ENCODE measurements around the gene TRIM16. TPM values are rescaled to one million over a fixed set of nuclear protein-coding genes. Genes with fewer than 3 reads are reported as not detected.
"Not testable (repeated sequence)": the region's sequence is repeated elsewhere in the genome, so short reads cannot be mapped to it uniquely, and the experiment has no call there.

Gene TRIM16
- total and polyA plus RNA-seq, 9 of the 15 experiments (the other 6 are each of a cell fraction or from before 2014, with no cell fraction given), result 3.5 to 9.2 (median 8.2) TPM

- POLR2A ChIA-PET; H3K79me2 ChIP-seq (ENCODE audit: control insufficient read depth, insufficient read depth, low read length); CTCF ChIA-PET (ENCODE audit: low intra/inter-chr PET ratio); H3K27ac ChIP-seq (ENCODE audit: extremely low read depth, low read depth, low read length); intact Hi-C loops (cut with micrococcal nuclease); FAIRE-seq; H3K9me3 ChIP-seq (replicated peaks; ENCODE audit: control insufficient read depth, insufficient read depth, low read depth, low read length); H2AFZ ChIP-seq (ENCODE audit: low read depth, low read length); DNase-seq (ENCODE audit: extremely low read depth in 1 of 4, low spot score in 3 of 4); H3K4me3 ChIP-seq; H3K4me1 ChIP-seq (replicated peaks in 1 of 2; ENCODE audit: control insufficient read depth in 2 of 2, insufficient read depth in 2 of 2, low read length in 2 of 2); in situ Hi-C loops (cut with MboI); H3K4me2 ChIP-seq (ENCODE audit: insufficient read depth, low read length); H4K20me1 ChIP-seq (replicated peaks; ENCODE audit: control insufficient read depth, insufficient read depth, low read length); H3K9me1 ChIP-seq (ENCODE audit: control insufficient read depth, insufficient read depth, low read length); H3K27me3 ChIP-seq (ENCODE audit: control insufficient read depth in 2 of 2, insufficient read depth in 2 of 2, low read length in 2 of 2); ATAC-seq; BruUV-seq (replicated peaks); H3K9ac ChIP-seq (ENCODE audit: insufficient read depth in 1 of 2, low read depth in 2 of 2, low read length in 2 of 2): not testable (repeated sequence)
- WGBS (ENCODE audit: insufficient coverage, low coverage, missing lambda C conversion rate), result 87% methylated on average over 6 of the region's 33 CpGs
- H3K36me3 ChIP-seq (ENCODE audit: control insufficient read depth, insufficient read depth, low read length), result peaks cover 13% of the 10 kb centered on the region; the same call in 1 of the 3 replicates
These were observed 20.1 kb upstream of the TRIM16 start for GRCh38 chr17:15704239-15704638.

DNA sequence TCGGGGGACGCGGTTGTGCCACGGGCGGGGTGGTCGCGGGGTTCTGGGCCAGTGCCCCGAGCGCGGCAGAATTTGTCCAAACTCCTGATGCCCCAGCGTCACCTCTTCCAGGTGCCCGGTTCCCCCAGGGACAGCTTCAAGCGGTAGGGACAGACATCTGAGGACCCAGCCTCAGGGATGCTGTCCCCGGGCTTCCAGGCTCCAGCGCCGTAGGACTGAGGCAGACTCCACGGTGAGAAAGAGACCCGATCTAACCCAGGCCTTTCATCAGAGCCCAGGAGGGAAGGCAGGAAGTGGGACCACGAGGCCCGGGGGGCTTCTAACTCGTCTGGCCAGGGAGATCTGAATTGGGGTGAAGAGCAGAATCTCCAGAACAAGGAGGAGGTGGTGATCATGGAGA lies 15.8 kb upstream of the TRIM16 start:
- H3K4me1 ChIP-seq (replicated peaks in 1 of 2; ENCODE audit: control insufficient read depth in 2 of 2, insufficient read depth in 2 of 2, low read length in 2 of 2); H3K36me3 ChIP-seq (ENCODE audit: control insufficient read depth, insufficient read depth, low read length); H3K27ac ChIP-seq (ENCODE audit: extremely low read depth, low read depth, low read length); H3K9me3 ChIP-seq (replicated peaks; ENCODE audit: control insufficient read depth, insufficient read depth, low read depth, low read length); H3K9me1 ChIP-seq (ENCODE audit: control insufficient read depth, insufficient read depth, low read length); intact Hi-C loops (cut with micrococcal nuclease); in situ Hi-C loops (cut with MboI); FAIRE-seq; H3K27me3 ChIP-seq (ENCODE audit: control insufficient read depth in 2 of 2, insufficient read depth in 2 of 2, low read length in 2 of 2); H3K79me2 ChIP-seq (ENCODE audit: control insufficient read depth, insufficient read depth, low read length); DNase-seq (ENCODE audit: extremely low read depth in 1 of 4, low spot score in 3 of 4); H4K20me1 ChIP-seq (replicated peaks; ENCODE audit: control insufficient read depth, insufficient read depth, low read length); CTCF ChIA-PET (ENCODE audit: low intra/inter-chr PET ratio): not testable (repeated sequence)
- peak overlapping the region; percentile 81 for H2AFZ ChIP-seq (ENCODE audit: low read depth, low read length)
- peak; percentile 57 for ATAC-seq
- peak overlapping the region; percentile 49; the same call in 1 of the 2 replicates for H3K4me2 ChIP-seq (ENCODE audit: insufficient read depth, low read length)
- peak overlapping the region in 1 of 2 experiments; percentile 73; a peak in 1 of 4 replicates for H3K9ac ChIP-seq (ENCODE audit: insufficient read depth in 1 of 2, low read depth in 2 of 2, low read length in 2 of 2)
- peak overlapping the region; percentile 47 for H3K4me3 ChIP-seq
- POLR2A ChIA-PET, result interaction anchor here (1.2 kb wide), 1 partner anchor 139 kb away, joined by 3 read pairs; no protein-coding TSS in a partner anchor
- TSS peak; percentile 83 for BruUV-seq (replicated peaks)
- WGBS (ENCODE audit: insufficient coverage, low coverage, missing lambda C conversion rate), result no CpG with 5 or more reads among the region's 21 CpGs

Data from K562 (cell line).